Astrocyte of the hippocampus (primary cell): Measurements from ENCODE around the gene GJD3.
"Not testable (repeated sequence)": the region's sequence is repeated elsewhere in the genome, so short reads cannot be mapped to it uniquely, and the experiment has no call there.

Experiments used
- DNase-seq: peaks from one replicate; pipeline ENCODE4 v3.0.0; 2011; ENCODE audit warnings: low read depth, low spot score

GJD3 gene

GRCh38 chr17:40369923-40370322 lies 5.4 kb upstream of the GJD3 start:
- no peak for DNase-seq

GRCh38 chr17:40367728-40368127 lies 3.2 kb upstream of the GJD3 start:
- not testable (repeated sequence) for DNase-seq

- DNase-seq = no peak
Observed at GRCh38 chr17:40366861-40367518, 2.5 kb upstream of the GJD3 start.

GRCh38 chr17:40366076-40366860 lies 1.7 kb upstream of the GJD3 start:
- DNase-seq = no peak

- DNase-seq = no peak
Observed at GRCh38 chr17:40364906-40365305, 369 bp upstream of the GJD3 start.

- peak; percentile 73 for DNase-seq
Observed at GRCh38 chr17:40363111-40363827, 1.3 kb downstream of the GJD3 start.

GRCh38 chr17:40362696-40363110 lies 1.8 kb downstream of the GJD3 start:
- peak; percentile 92 for DNase-seq

- DNase-seq = no peak
Observed at GRCh38 chr17:40361925-40362695, 2.4 kb downstream of the GJD3 start.

- no peak for DNase-seq
Observed at GRCh38 chr17:40361063-40361924, 3.2 kb downstream of the GJD3 start.

- no peak for DNase-seq
Observed at GRCh38 chr17:40360091-40360490, 4.4 kb downstream of the GJD3 start.

- peak; percentile 94 for DNase-seq
Observed at GRCh38 chr17:40358323-40359038, 6.1 kb downstream of the GJD3 start.

GRCh38 chr17:40356990-40357881 lies 7.3 kb downstream of the GJD3 start:
- no peak for DNase-seq

GRCh38 chr17:40355804-40356758 lies 8.5 kb downstream of the GJD3 start:
- no peak for DNase-seq

- DNase-seq = peak; percentile 82
Observed at GRCh38 chr17:40355123-40355803, 9.3 kb downstream of the GJD3 start.

- no peak for DNase-seq
Observed at GRCh38 chr17:40354221-40355122, 10.1 kb downstream of the GJD3 start.

GRCh38 chr17:40352779-40353394 lies 11.7 kb downstream of the GJD3 start:
- DNase-seq = no peak
